ENCODE measurements around the gene NKIRAS1. TPM values are rescaled to one million over a fixed set of nuclear protein-coding genes. Genes with fewer than 3 reads are reported as not detected.

NKIRAS1 gene
- total and polyA plus RNA-seq, 2 of the 8 experiments (the other 6 are each of a cell fraction or from before 2014, with no cell fraction given) = 3.4 to 7.0 TPM

DNA sequence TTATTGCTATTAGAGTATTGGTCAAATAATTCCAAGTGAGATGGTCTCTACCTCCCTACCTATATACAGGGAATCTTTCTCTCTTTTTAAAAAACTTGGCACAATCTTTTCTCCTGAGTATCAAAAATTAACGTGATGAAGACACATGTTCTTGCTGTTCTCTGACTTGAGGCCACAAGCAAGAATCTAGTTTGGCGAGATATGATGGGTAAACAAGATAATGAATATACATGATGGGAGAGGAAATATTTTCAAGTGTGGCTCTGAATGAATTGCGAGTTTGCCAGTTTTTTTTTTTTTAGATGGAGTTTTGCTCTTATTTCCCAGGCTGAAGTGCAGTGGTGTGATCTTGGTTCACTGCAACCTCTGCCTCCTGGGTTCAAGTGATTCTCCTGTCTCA is 39.9 kb upstream of the NKIRAS1 start:
- DNase-seq (ENCODE audit: low read depth in 1 of 2, low spot score in 2 of 2) (no peak), FAIRE-seq (no peak)
- Histone ChIP-seq H3K4me2 (ENCODE audit: insufficient read depth in 1 of 2, low read depth in 2 of 2, low read length in 2 of 2) (no peak overlapping the region), H3K4me3 (ENCODE audit: extremely low read depth in 1 of 4, insufficient read depth in 2 of 4, low read depth in 3 of 4, low read length in 4 of 4) (no peak overlapping the region), H3K18ac (ENCODE audit: extremely low read depth, low read length) (no peak overlapping the region), H3K14ac (ENCODE audit: insufficient read length) (no peak overlapping the region), H3K9ac (replicated peaks in 1 of 4; ENCODE audit: extremely low read depth in 1 of 4, low read depth in 3 of 4, low read length in 3 of 4) (no peak overlapping the region), H3K56ac (replicated peaks; ENCODE audit: insufficient read length, low read depth, low read length) (no peak overlapping the region), H4K8ac (ENCODE audit: extremely low read depth, insufficient read depth, low read length) (no peak overlapping the region), H2BK12ac (ENCODE audit: low read depth, low read length) (no peak overlapping the region), H4K91ac (replicated peaks; ENCODE audit: insufficient read length, low read length) (no peak overlapping the region), H4K5ac (ENCODE audit: insufficient read length, low read depth, low read length) (no peak overlapping the region), H3K27me3 (replicated peaks in 1 of 4; ENCODE audit: control insufficient read depth in 3 of 4, extremely low read depth in 1 of 4, insufficient read depth in 3 of 4, low read length in 3 of 4) (no peaks in the 10 kb centered on the region), H4K20me1 (replicated peaks in 1 of 2; ENCODE audit: control insufficient read depth in 1 of 2, insufficient read depth in 2 of 2, low read length in 2 of 2) (peaks cover 0 to 5% of the 10 kb centered on the region in 2 experiments), H2BK20ac (ENCODE audit: low read length) (no peak overlapping the region), H3K4ac (replicated peaks; ENCODE audit: insufficient read length, low read depth, low read length) (no peak overlapping the region), H2AK5ac (ENCODE audit: low read depth, low read length) (no peak overlapping the region), H3K27ac (ENCODE audit: low read depth, low read length) (no peak overlapping the region), H3K79me2 (ENCODE audit: control insufficient read depth in 1 of 2, insufficient read depth in 2 of 2, low read length in 2 of 2) (peaks cover 4 to 46% of the 10 kb centered on the region in 2 experiments; a peak in 3 of 4 replicates), H3K4me1 (replicated peaks in 1 of 4; ENCODE audit: control insufficient read depth in 3 of 4, insufficient read depth in 4 of 4, low read length in 3 of 4) (no peaks in the 10 kb centered on the region), H2BK5ac (ENCODE audit: low read depth, low read length) (no peak overlapping the region), H3K79me1 (ENCODE audit: low read depth, low read length) (no peaks in the 10 kb centered on the region), H2BK15ac (ENCODE audit: low read length) (no peak overlapping the region), H3K23ac (ENCODE audit: insufficient read length) (no peak overlapping the region), H3K36me3 (ENCODE audit: control insufficient read depth in 2 of 4, insufficient read depth in 4 of 4, low read length in 3 of 4) (peaks cover 0 to 22% (median under 1%) of the 10 kb centered on the region in 4 experiments; a peak in 3 of 8 replicates), H3K9me3 (ENCODE audit: insufficient read depth in 2 of 2, low read depth in 1 of 2, low read length in 1 of 2) (no peaks in the 10 kb centered on the region), H2BK120ac (replicated peaks; ENCODE audit: low read depth, low read length) (no peak overlapping the region), H2AFZ (ENCODE audit: low read length) (no peak overlapping the region), H3K23me2 (ENCODE audit: low read depth, low read length) (no peaks in the 10 kb centered on the region)
- ChIA-PET CTCF (ENCODE audit: partially characterized antibody) (interaction anchor here (0.7 kb wide), 1 partner anchor 841 kb away, joined by 3 read pairs; no protein-coding TSS in a partner anchor), POLR2A (ENCODE audit: partially characterized antibody) (interaction anchor here (1.6 to 4.4 kb wide), 3 partner anchors 8 to 39 kb away, joined by 4 to 17 read pairs (median 11); partner anchors contain the start of genes NKIRAS1 and RPL15)
- 96% methylated on average over 3 of the region's 3 CpGs; no CpG with 5 or more reads in 1 of the 2 experiments for WGBS, 2 experiments (ENCODE audit: extremely low coverage in 1 of 2, insufficient coverage in 1 of 2, insufficient read length in 1 of 2, insufficient replicate concordance in 2 of 2, low coverage in 1 of 2, low lambda C conversion rate in 2 of 2, missing lambda C conversion rate in 1 of 2)
- no peak for TF ChIP-seq CHD2 (IDR thresholded peaks at IDR 0.05; ENCODE audit: low read length)
- no peak for TF ChIP-seq CEBPB (IDR thresholded peaks at IDR 0.05; ENCODE audit: low read depth, low read length)
- TF ChIP-seq SIRT6 (IDR thresholded peaks at IDR 0.05; ENCODE audit: low read length) = no peak
- TF ChIP-seq, protein P1, sequence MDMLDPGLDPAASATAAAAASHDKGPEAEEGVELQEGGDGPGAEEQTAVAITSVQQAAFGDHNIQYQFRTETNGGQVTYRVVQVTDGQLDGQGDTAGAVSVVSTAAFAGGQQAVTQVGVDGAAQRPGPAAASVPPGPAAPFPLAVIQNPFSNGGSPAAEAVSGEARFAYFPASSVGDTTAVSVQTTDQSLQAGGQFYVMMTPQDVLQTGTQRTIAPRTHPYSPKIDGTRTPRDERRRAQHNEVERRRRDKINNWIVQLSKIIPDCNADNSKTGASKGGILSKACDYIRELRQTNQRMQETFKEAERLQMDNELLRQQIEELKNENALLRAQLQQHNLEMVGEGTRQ (IDR thresholded peaks at IDR 0.05; ENCODE audit: low read length) = no peak
- no peak for TF ChIP-seq EP300 (IDR thresholded peaks at IDR 0.05; ENCODE audit: borderline replicate concordance in 1 of 2, low read depth in 2 of 2, low read length in 2 of 2)
- no peak for TF ChIP-seq SRF (IDR thresholded peaks at IDR 0.05; ENCODE audit: low read depth, low read length)
- no peak for TF ChIP-seq CBX5 (IDR thresholded peaks at IDR 0.05; ENCODE audit: low read depth, low read length)
- TF ChIP-seq, protein P2, sequence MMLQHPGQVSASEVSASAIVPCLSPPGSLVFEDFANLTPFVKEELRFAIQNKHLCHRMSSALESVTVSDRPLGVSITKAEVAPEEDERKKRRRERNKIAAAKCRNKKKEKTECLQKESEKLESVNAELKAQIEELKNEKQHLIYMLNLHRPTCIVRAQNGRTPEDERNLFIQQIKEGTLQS (IDR thresholded peaks at IDR 0.05; ENCODE audit: insufficient read depth, low read depth, low read length) = no peak
- TF ChIP-seq HDAC6 (IDR thresholded peaks at IDR 0.05; ENCODE audit: low read depth, low read length) = no peak
- no peak for TF ChIP-seq MAFK (IDR thresholded peaks at IDR 0.05; ENCODE audit: low read depth, low read length)
- no peak for TF ChIP-seq KDM5A (IDR thresholded peaks at IDR 0.05; ENCODE audit: low read length)
- no peak for TF ChIP-seq SP1 (IDR thresholded peaks at IDR 0.05; ENCODE audit: low read depth, low read length)
- no peak for TF ChIP-seq PHF8 (conservative IDR thresholded peaks at IDR 0.05; ENCODE audit: low read depth, low read length)

Measured in H1 (cell line).